GM18502 (cell line): Measurements from ENCODE around the gene NPIPA2.
"Not testable (repeated sequence)": the region's sequence is repeated elsewhere in the genome, so short reads cannot be mapped to it uniquely, and the experiment has no call there.

Source experiments
- ATAC-seq: cut with Tn5 transposase; IDR thresholded peaks from one replicate; pipeline ENCODE4 v1.9.1; 2021; ENCODE audit warnings: mild to moderate bottlenecking; ENCODE audit not compliant: unreplicated experiment, poor library complexity

The NPIPA2 gene

DNA sequence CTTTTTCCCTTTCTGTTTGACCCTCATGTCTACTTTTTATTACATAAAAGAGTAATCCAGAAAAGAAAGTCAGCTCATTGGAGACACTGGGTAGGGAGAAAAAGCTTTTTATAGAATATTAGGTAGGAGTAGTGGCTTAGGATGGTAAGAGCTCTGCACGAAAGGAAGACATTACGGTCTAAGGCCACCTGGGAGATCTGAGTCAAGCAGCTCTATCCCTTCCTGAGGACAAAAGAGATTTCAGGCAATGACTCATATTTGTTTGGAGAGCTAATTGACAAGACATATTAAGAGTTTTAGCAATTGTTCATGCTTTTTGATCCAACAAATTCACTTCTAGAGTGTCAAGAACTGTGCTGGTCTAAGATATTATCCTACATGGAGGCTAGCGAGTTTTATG, 71.6 kb downstream of the NPIPA2 start:
- ATAC-seq = not testable (repeated sequence)
